Ovary (tissue), 3 donors: Measurements from ENCODE around the gene ERP27.

Experiments
- CTCF ChIP-seq, 3 donors: fragments of 450-650 bp in 2 of 3; fragments of 200-600 bp in 1 of 3; IDR thresholded peaks; one replicate each; pipeline versions ENCODE4 v1.5.1 to v1.8.0; 2016 to 2022; ENCODE audit warnings: antibody characterized with exemption in 3 of 3, mild to moderate bottlenecking in 1 of 3
- EP300 ChIP-seq: sonication (generic); formaldehyde crosslinking; IDR thresholded peaks from one replicate; pipeline ENCODE4 v1.6.1; 2017; ENCODE audit warnings: antibody characterized with exemption
- POLR2A ChIP-seq: fragments of 450-650 bp; IDR thresholded peaks from one replicate; pipeline ENCODE4 v1.6.1; 2017; ENCODE audit warnings: antibody characterized with exemption, mild to moderate bottlenecking, moderate library complexity
- donor health status: DM: no; HTN: no; CAD: no.

GRCh38 chr12:14956024-14956891 is 17.9 kb upstream of the ERP27 start:
- TF ChIP-seq POLR2A (no peak), CTCF (IDR thresholded peaks at IDR 0.05) (no peak), EP300 (no peak)
